ENCODE results near the gene CGB8. TPM values are rescaled to one million over a fixed set of nuclear protein-coding genes. Genes with fewer than 3 reads are reported as not detected.
"Not testable (repeated sequence)": the region's sequence is repeated elsewhere in the genome, so short reads cannot be mapped to it uniquely, and the experiment has no call there.

CGB8 gene
- polyA plus RNA-seq, 6 donors from 2014 or later, result not detected

- H3K9me3 Mint-ChIP-seq; ATAC-seq (ENCODE audit: low read depth in 2 of 2); H3K27ac Mint-ChIP-seq; H3K4me3 Mint-ChIP-seq; DNase-seq: not testable (repeated sequence)
- Mint-ChIP-seq H3K36me3 (peaks cover 0 to 21% of the 10 kb centered on the region in 2 donors), H3K4me1 (peaks cover 14 to 20% (median 18%) of the 10 kb centered on the region in 3 donors), H3K27me3 (peaks cover 46 to 69% (median 50%) of the 10 kb centered on the region in 3 donors)
Measured at GRCh38 chr19:49074869-49075268, 26.0 kb upstream of the CGB8 start.

- DNase-seq, result no peak
- Mint-ChIP-seq H3K36me3 (peaks cover 0 to 30% of the 10 kb centered on the region in 2 donors), H3K4me3 (peak overlapping the region in 7 of 8 donors; percentile 17 to 77 (median 70)), H3K27me3 (peaks cover 57 to 81% (median 62%) of the 10 kb centered on the region in 3 donors), H3K9me3 (peaks cover 4 to 13% (median 5%) of the 10 kb centered on the region in 7 donors), H3K4me1 (peaks cover 14 to 20% (median 18%) of the 10 kb centered on the region in 3 donors), H3K27ac (peak overlapping the region in 2 of 6 donors; percentile 73 to 74)
- no peak for ATAC-seq (ENCODE audit: low read depth in 2 of 2)
Measured at GRCh38 chr19:49073514-49074378, 24.8 kb upstream of the CGB8 start.

GRCh38 chr19:49071860-49072547, 23.1 kb upstream of the CGB8 start:
- peaks cover 66 to 82% (median 72%) of the 10 kb centered on the region in 3 donors for H3K27me3 Mint-ChIP-seq
- DNase-seq (no peak), ATAC-seq (ENCODE audit: low read depth in 2 of 2) (peak in 1 of 2 donors; percentile 18)
- peak overlapping the region in 4 of 8 donors; percentile 22 to 55 (median 48) for H3K4me3 Mint-ChIP-seq
- peaks cover 4 to 36% of the 10 kb centered on the region in 2 donors for H3K36me3 Mint-ChIP-seq
- peak overlapping the region in 1 of 6 donors; percentile 49 for H3K27ac Mint-ChIP-seq
- peaks cover 4 to 13% (median 7%) of the 10 kb centered on the region in 7 donors for H3K9me3 Mint-ChIP-seq
- H3K4me1 Mint-ChIP-seq, result peaks cover 14 to 22% (median 18%) of the 10 kb centered on the region in 3 donors

- H3K27me3 Mint-ChIP-seq, result peaks cover 73 to 85% (median 77%) of the 10 kb centered on the region in 3 donors
- peaks cover 4 to 36% of the 10 kb centered on the region in 2 donors for H3K36me3 Mint-ChIP-seq
- H3K9me3 Mint-ChIP-seq, result peaks cover 4 to 13% (median 7%) of the 10 kb centered on the region in 7 donors
- ATAC-seq (ENCODE audit: low read depth in 2 of 2), result no peak
- DNase-seq, result no peak
- peak overlapping the region in 3 of 8 donors; percentile 1 to 72 (median 68) for H3K4me3 Mint-ChIP-seq
- no peak overlapping the region for H3K27ac Mint-ChIP-seq
- peaks cover 14 to 23% (median 21%) of the 10 kb centered on the region in 3 donors for H3K4me1 Mint-ChIP-seq
Measured at GRCh38 chr19:49070416-49070815, 21.5 kb upstream of the CGB8 start.

- no peak for ATAC-seq (ENCODE audit: low read depth in 2 of 2)
- Mint-ChIP-seq H3K4me1 (peaks cover 11 to 24% (median 18%) of the 10 kb centered on the region in 3 donors), H3K27ac (no peak overlapping the region), H3K27me3 (peaks cover 67 to 85% (median 70%) of the 10 kb centered on the region in 3 donors), H3K4me3 (no peak overlapping the region), H3K36me3 (peaks cover 4 to 36% of the 10 kb centered on the region in 2 donors), H3K9me3 (peaks cover 4 to 13% (median 7%) of the 10 kb centered on the region in 7 donors)
- DNase-seq, result no peak
Measured at GRCh38 chr19:49069026-49069425, 20.1 kb upstream of the CGB8 start.

- Mint-ChIP-seq H3K36me3 (peaks cover 4 to 24% of the 10 kb centered on the region in 2 donors), H3K4me1 (peaks cover under 1 to 16% (median 7%) of the 10 kb centered on the region in 3 donors), H3K27ac (no peak overlapping the region), H3K9me3 (peaks cover 0 to 13% (median 5%) of the 10 kb centered on the region in 7 donors), H3K27me3 (peaks cover 52 to 81% (median 55%) of the 10 kb centered on the region in 3 donors), H3K4me3 (no peak overlapping the region)
- ATAC-seq (ENCODE audit: low read depth in 2 of 2) (no peak), DNase-seq (no peak)
Measured at GRCh38 chr19:49067554-49067953, 18.6 kb upstream of the CGB8 start.

GRCh38 chr19:49065905-49066512, 17.1 kb upstream of the CGB8 start:
- no peak for DNase-seq
- peak overlapping the region in 1 of 6 donors; percentile 70 for H3K27ac Mint-ChIP-seq
- peaks cover 0 to 13% (median 5%) of the 10 kb centered on the region in 7 donors for H3K9me3 Mint-ChIP-seq
- H3K36me3 Mint-ChIP-seq, result peaks cover 4 to 22% of the 10 kb centered on the region in 2 donors
- H3K4me3 Mint-ChIP-seq, result peak overlapping the region in 2 of 8 donors; percentile 8 to 74
- peaks cover 0 to 12% (median 6%) of the 10 kb centered on the region in 3 donors for H3K4me1 Mint-ChIP-seq
- peaks cover 48 to 80% (median 61%) of the 10 kb centered on the region in 3 donors for H3K27me3 Mint-ChIP-seq
- ATAC-seq (ENCODE audit: low read depth in 2 of 2), result no peak

- peak within 1 kb of the TSS in 1 of 6 donors; percentile 70 for H3K27ac Mint-ChIP-seq
- DNase-seq (no peak), ATAC-seq (ENCODE audit: low read depth in 2 of 2) (peak in 1 of 2 donors; percentile 33)
- H3K4me1 Mint-ChIP-seq, result peaks cover 0 to 12% (median 6%) of the 10 kb centered on the region in 3 donors
- H3K27me3 Mint-ChIP-seq, result peaks cover 44 to 77% (median 59%) of the 10 kb centered on the region in 3 donors
- peaks cover 4 to 15% of the 10 kb centered on the region in 2 donors for H3K36me3 Mint-ChIP-seq
- H3K4me3 Mint-ChIP-seq, result peak within 1 kb of the TSS in 6 of 8 donors; percentile 3 to 59 (median 10)
- peaks cover 0 to 7% (median 5%) of the 10 kb centered on the region in 7 donors for H3K9me3 Mint-ChIP-seq
Measured at GRCh38 chr19:49064768-49065611, 16.1 kb upstream of the CGB8 start, which contains the start of gene NTF4. Gene NTF4 (minus strand): TSS chr19:49064818. CDS start chr19:49061997, 2,821 bp downstream.

GRCh38 chr19:49064029-49064629, 15.2 kb upstream of the CGB8 start:
- ATAC-seq (ENCODE audit: low read depth in 2 of 2) (no peak), DNase-seq (no peak)
- Mint-ChIP-seq H3K27ac (no peak overlapping the region), H3K4me3 (peak overlapping the region in 4 of 8 donors; percentile 3 to 59 (median 14)), H3K36me3 (peaks cover 4 to 14% of the 10 kb centered on the region in 2 donors), H3K9me3 (peaks cover 0 to 4% (median under 1%) of the 10 kb centered on the region in 7 donors), H3K4me1 (peaks cover 0 to 12% (median 6%) of the 10 kb centered on the region in 3 donors), H3K27me3 (peaks cover 42 to 74% (median 56%) of the 10 kb centered on the region in 3 donors)

- H3K9me3 Mint-ChIP-seq, result peaks cover 0 to 4% (median 0%) of the 10 kb centered on the region in 7 donors
- H3K36me3 Mint-ChIP-seq, result peaks cover 0 to 13% of the 10 kb centered on the region in 2 donors
- peaks cover 39 to 81% (median 60%) of the 10 kb centered on the region in 3 donors for H3K27me3 Mint-ChIP-seq
- H3K4me3 Mint-ChIP-seq, result no peak overlapping the region
- H3K27ac Mint-ChIP-seq, result peak overlapping the region in 1 of 6 donors; percentile 33
- ATAC-seq (ENCODE audit: low read depth in 2 of 2) (no peak), DNase-seq (no peak)
- peaks cover 18 to 29% (median 22%) of the 10 kb centered on the region in 3 donors for H3K4me1 Mint-ChIP-seq
Measured at GRCh38 chr19:49061445-49061844, 12.5 kb upstream of the CGB8 start.

- ATAC-seq (ENCODE audit: low read depth in 2 of 2), result no peak
- H3K27me3 Mint-ChIP-seq, result peaks cover 34 to 81% (median 56%) of the 10 kb centered on the region in 3 donors
Measured at GRCh38 chr19:49061000-49061399, 12.1 kb upstream of the CGB8 start.

More at GRCh38 chr19:49061000-49061399, 12.1 kb upstream of the CGB8 start:
- Mint-ChIP-seq H3K27ac (peak overlapping the region in 1 of 6 donors; percentile 33), H3K36me3 (peaks cover 0 to 13% of the 10 kb centered on the region in 2 donors), H3K4me1 (peaks cover 18 to 32% (median 27%) of the 10 kb centered on the region in 3 donors), H3K9me3 (peaks cover 0 to 4% (median 0%) of the 10 kb centered on the region in 7 donors), H3K4me3 (peak overlapping the region in 3 of 8 donors; percentile 1 to 63 (median 55))
- no peak for DNase-seq
